ENCODE data around the gene DCLK3. TPM values are rescaled to one million over a fixed set of nuclear protein-coding genes. Genes with fewer than 3 reads are reported as not detected.

Gene DCLK3
- total RNA-seq, 1 donor from 2014 or later, result not detected

- H2AFZ ChIP-seq (ENCODE audit: low read depth, low read length), result no peak overlapping the region
- FAIRE-seq, result no peak
- no peaks in the 10 kb centered on the region for H3K9me3 Mint-ChIP-seq (ENCODE audit: unreplicated experiment)
- H3K27me3 Mint-ChIP-seq (ENCODE audit: low read depth, unreplicated experiment), result peaks cover 4% of the 10 kb centered on the region
- H3K4me3 ChIP-seq (ENCODE audit: insufficient read depth, low read depth, low read length), result no peak overlapping the region
- H3K9me3 ChIP-seq (ENCODE audit: insufficient read depth, low read depth, low read length), result no peaks in the 10 kb centered on the region
- H3K4me1 ChIP-seq (ENCODE audit: insufficient read depth, low read length), result no peaks in the 10 kb centered on the region
- H3K27ac Mint-ChIP-seq (ENCODE audit: unreplicated experiment), result no peak overlapping the region
- no peak overlapping the region for H3K9ac ChIP-seq (ENCODE audit: low read length)
- no peak overlapping the region for H3K4me2 ChIP-seq (ENCODE audit: low read length)
- no peak overlapping the region for H3K27ac ChIP-seq (ENCODE audit: low read depth, low read length)
- DNase-seq (ENCODE audit: low read depth), result no peak
- no peaks in the 10 kb centered on the region for H3K79me2 ChIP-seq (ENCODE audit: insufficient read depth, low read length)
- H4K20me1 ChIP-seq (ENCODE audit: insufficient read depth, low read length), result no peaks in the 10 kb centered on the region
- H3K36me3 Mint-ChIP-seq (ENCODE audit: low read depth, unreplicated experiment), result no peaks in the 10 kb centered on the region
- H3K36me3 ChIP-seq (ENCODE audit: insufficient read depth, low read length), result no peaks in the 10 kb centered on the region
- TF ChIP-seq EZH2 (IDR thresholded peaks at IDR 0.05; ENCODE audit: insufficient read depth, low read length), result no peak
- no peak for TF ChIP-seq CTCF (IDR thresholded peaks at IDR 0.05; ENCODE audit: insufficient read depth, low read depth, low read length)
- peaks cover 3% of the 10 kb centered on the region for H3K27me3 ChIP-seq (ENCODE audit: insufficient read depth, low read length)
- H3K4me3 Mint-ChIP-seq (ENCODE audit: unreplicated experiment), result no peak overlapping the region
- peaks cover 2% of the 10 kb centered on the region for H3K4me1 Mint-ChIP-seq (ENCODE audit: low read depth, unreplicated experiment)
Measured at GRCh38 chr3:36777424-36778218, 13.3 kb upstream of the DCLK3 start.

- Histone ChIP-seq H2AFZ (ENCODE audit: low read depth, low read length) (no peak overlapping the region), H3K4me1 (ENCODE audit: insufficient read depth, low read length) (no peaks in the 10 kb centered on the region), H3K27me3 (ENCODE audit: insufficient read depth, low read length) (peaks cover 3% of the 10 kb centered on the region), H3K27ac (ENCODE audit: low read depth, low read length) (no peak overlapping the region), H3K36me3 (ENCODE audit: insufficient read depth, low read length) (no peaks in the 10 kb centered on the region), H3K4me3 (ENCODE audit: insufficient read depth, low read depth, low read length) (no peak overlapping the region), H3K9me3 (ENCODE audit: insufficient read depth, low read depth, low read length) (no peaks in the 10 kb centered on the region), H3K4me2 (ENCODE audit: low read length) (no peak overlapping the region), H3K79me2 (ENCODE audit: insufficient read depth, low read length) (no peaks in the 10 kb centered on the region), H4K20me1 (ENCODE audit: insufficient read depth, low read length) (no peaks in the 10 kb centered on the region), H3K9ac (ENCODE audit: low read length) (no peak overlapping the region)
- DNase-seq (ENCODE audit: low read depth) (no peak), FAIRE-seq (no peak)
- Mint-ChIP-seq H3K27me3 (ENCODE audit: low read depth, unreplicated experiment) (peaks cover 4% of the 10 kb centered on the region), H3K9me3 (ENCODE audit: unreplicated experiment) (no peaks in the 10 kb centered on the region), H3K36me3 (ENCODE audit: low read depth, unreplicated experiment) (no peaks in the 10 kb centered on the region), H3K4me3 (ENCODE audit: unreplicated experiment) (no peak overlapping the region), H3K4me1 (ENCODE audit: low read depth, unreplicated experiment) (peaks cover 2% of the 10 kb centered on the region), H3K27ac (ENCODE audit: unreplicated experiment) (no peak overlapping the region)
- TF ChIP-seq EZH2 (IDR thresholded peaks at IDR 0.05; ENCODE audit: insufficient read depth, low read length), result no peak
- TF ChIP-seq CTCF (IDR thresholded peaks at IDR 0.05; ENCODE audit: insufficient read depth, low read depth, low read length), result no peak
Measured at GRCh38 chr3:36776436-36776835, 12.1 kb upstream of the DCLK3 start.

GRCh38 chr3:36774052-36774451, 9.7 kb upstream of the DCLK3 start:
- H3K36me3 Mint-ChIP-seq (ENCODE audit: low read depth, unreplicated experiment), result no peaks in the 10 kb centered on the region
- Histone ChIP-seq H3K4me2 (ENCODE audit: low read length) (no peak overlapping the region), H4K20me1 (ENCODE audit: insufficient read depth, low read length) (no peaks in the 10 kb centered on the region), H3K27ac (ENCODE audit: low read depth, low read length) (no peak overlapping the region), H3K79me2 (ENCODE audit: insufficient read depth, low read length) (no peaks in the 10 kb centered on the region), H3K9me3 (ENCODE audit: insufficient read depth, low read depth, low read length) (no peaks in the 10 kb centered on the region), H3K4me3 (ENCODE audit: insufficient read depth, low read depth, low read length) (no peak overlapping the region), H3K27me3 (ENCODE audit: insufficient read depth, low read length) (peaks cover 3% of the 10 kb centered on the region), H3K9ac (ENCODE audit: low read length) (no peak overlapping the region), H3K4me1 (ENCODE audit: insufficient read depth, low read length) (no peaks in the 10 kb centered on the region), H2AFZ (ENCODE audit: low read depth, low read length) (no peak overlapping the region), H3K36me3 (ENCODE audit: insufficient read depth, low read length) (no peaks in the 10 kb centered on the region)
- no peak overlapping the region for H3K4me3 Mint-ChIP-seq (ENCODE audit: unreplicated experiment)
- no peaks in the 10 kb centered on the region for H3K9me3 Mint-ChIP-seq (ENCODE audit: unreplicated experiment)
- DNase-seq (ENCODE audit: low read depth) (no peak), FAIRE-seq (no peak)
- TF ChIP-seq CTCF (IDR thresholded peaks at IDR 0.05; ENCODE audit: insufficient read depth, low read depth, low read length) (no peak), EZH2 (IDR thresholded peaks at IDR 0.05; ENCODE audit: insufficient read depth, low read length) (no peak)
- peaks cover 2% of the 10 kb centered on the region for H3K4me1 Mint-ChIP-seq (ENCODE audit: low read depth, unreplicated experiment)
- peaks cover 8% of the 10 kb centered on the region for H3K27me3 Mint-ChIP-seq (ENCODE audit: low read depth, unreplicated experiment)
- no peak overlapping the region for H3K27ac Mint-ChIP-seq (ENCODE audit: unreplicated experiment)
